Uterus (tissue), 4 donors: ENCODE data around the gene ZNF226. TPM values are rescaled to one million over a fixed set of nuclear protein-coding genes. Genes with fewer than 3 reads are reported as not detected.
"Not testable (repeated sequence)": the region's sequence is repeated elsewhere in the genome, so short reads cannot be mapped to it uniquely, and the experiment has no call there.

Source experiments
- DNase-seq, 2 donors: peaks; one replicate each; pipeline ENCODE4 v3.0.0-alpha.2; 2019 to 2020
- H3K27ac ChIP-seq, 2 donors: fragments of 200-600 bp; sonication (generic); 1 replicate in 1 of 2; 2 replicates in 1 of 2; pipeline ENCODE4 v1.5.1; 2016 to 2018
- H3K27me3 ChIP-seq, 2 donors: fragments of 200-600 bp; sonication (generic); one replicate each; pipeline ENCODE4 v1.5.1; 2018 to 2019; ENCODE audit warnings: control low read depth in 1 of 2
- H3K36me3 ChIP-seq, 2 donors: fragments of 200-600 bp; sonication (generic); one replicate each; pipeline ENCODE4 v1.5.1; 2019; ENCODE audit warnings: control low read depth in 1 of 2
- H3K4me1 ChIP-seq, 2 donors: fragments of 200-600 bp; sonication (generic); one replicate each; pipeline ENCODE4 v1.5.1; 2018 to 2019; ENCODE audit warnings: control low read depth in 1 of 2
- H3K4me3 ChIP-seq, 2 donors: fragments of 200-600 bp; sonication (generic); 1 replicate in 1 of 2; 2 replicates in 1 of 2; pipeline ENCODE4 v1.5.1; 2018 to 2019; ENCODE audit warnings: mild to moderate bottlenecking in 1 of 2
- H3K9me3 ChIP-seq, 2 donors: fragments of 200-600 bp; sonication (generic); one replicate each; pipeline ENCODE4 v1.5.1; 2019; ENCODE audit warnings: control low read depth in 1 of 2
- POLR2A ChIP-seq, 2 donors: fragments of 450-650 bp; IDR thresholded peaks; one replicate each; pipeline ENCODE4 v1.6.1; 2016; ENCODE audit warnings: antibody characterized with exemption in 2 of 2, mild to moderate bottlenecking in 1 of 2, moderate library complexity in 1 of 2
- intact Hi-C: fragments of 100-400 bp; cut with DNase I; formaldehyde crosslinking; loops from one replicate; pipeline ENCODE4 v1.15.1; 2023; ENCODE audit warnings: low total_unique reads
- total RNA-seq, 4 donors: library from RNA; depleted of rRNA in 3 of 4; stranded (reverse); fragments of >200 nt in 3 of 4; gene quantifications; one replicate each; pipeline versions ENCODE4 v1.1.0 to v1.2.4, GENCODE V29; 2014 to 2023
- TF ChIP-seq, protein P1 (sequence below), 4 experiments: fragments of 200-600 bp in 2 of 4; fragments of 450-650 bp in 2 of 4; sonication (generic) in 2 of 4; IDR thresholded peaks; one replicate each; pipeline ENCODE4 v1.5.1; 2016 to 2019; ENCODE audit warnings: antibody characterized with exemption in 4 of 4, mild to moderate bottlenecking in 2 of 4, moderate library complexity in 1 of 4
- donor health status: DM: yes; HTN: yes; CAD: no.

ZNF226 gene
- total RNA-seq, 4 donors from 2014 or later, result 6.8 to 46.3 (median 21.4) TPM

- Histone ChIP-seq H3K4me3 (no peak overlapping the region), H3K4me1 (no peaks in the 10 kb centered on the region), H3K27me3 (no peaks in the 10 kb centered on the region), H3K9me3 (peaks cover 0 to 23% of the 10 kb centered on the region in 2 donors), H3K27ac (no peak overlapping the region), H3K36me3 (no peaks in the 10 kb centered on the region)
- no peak for TF ChIP-seq POLR2A (IDR thresholded peaks at IDR 0.05)
- TF ChIP-seq, protein P1, sequence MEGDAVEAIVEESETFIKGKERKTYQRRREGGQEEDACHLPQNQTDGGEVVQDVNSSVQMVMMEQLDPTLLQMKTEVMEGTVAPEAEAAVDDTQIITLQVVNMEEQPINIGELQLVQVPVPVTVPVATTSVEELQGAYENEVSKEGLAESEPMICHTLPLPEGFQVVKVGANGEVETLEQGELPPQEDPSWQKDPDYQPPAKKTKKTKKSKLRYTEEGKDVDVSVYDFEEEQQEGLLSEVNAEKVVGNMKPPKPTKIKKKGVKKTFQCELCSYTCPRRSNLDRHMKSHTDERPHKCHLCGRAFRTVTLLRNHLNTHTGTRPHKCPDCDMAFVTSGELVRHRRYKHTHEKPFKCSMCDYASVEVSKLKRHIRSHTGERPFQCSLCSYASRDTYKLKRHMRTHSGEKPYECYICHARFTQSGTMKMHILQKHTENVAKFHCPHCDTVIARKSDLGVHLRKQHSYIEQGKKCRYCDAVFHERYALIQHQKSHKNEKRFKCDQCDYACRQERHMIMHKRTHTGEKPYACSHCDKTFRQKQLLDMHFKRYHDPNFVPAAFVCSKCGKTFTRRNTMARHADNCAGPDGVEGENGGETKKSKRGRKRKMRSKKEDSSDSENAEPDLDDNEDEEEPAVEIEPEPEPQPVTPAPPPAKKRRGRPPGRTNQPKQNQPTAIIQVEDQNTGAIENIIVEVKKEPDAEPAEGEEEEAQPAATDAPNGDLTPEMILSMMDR (IDR thresholded peaks at IDR 0.05), result no peak
- intact Hi-C loops, result no loop called here
- no peak for DNase-seq
Observed at GRCh38 chr19:44149776-44150175, 15.1 kb upstream of the ZNF226 start.

DNA sequence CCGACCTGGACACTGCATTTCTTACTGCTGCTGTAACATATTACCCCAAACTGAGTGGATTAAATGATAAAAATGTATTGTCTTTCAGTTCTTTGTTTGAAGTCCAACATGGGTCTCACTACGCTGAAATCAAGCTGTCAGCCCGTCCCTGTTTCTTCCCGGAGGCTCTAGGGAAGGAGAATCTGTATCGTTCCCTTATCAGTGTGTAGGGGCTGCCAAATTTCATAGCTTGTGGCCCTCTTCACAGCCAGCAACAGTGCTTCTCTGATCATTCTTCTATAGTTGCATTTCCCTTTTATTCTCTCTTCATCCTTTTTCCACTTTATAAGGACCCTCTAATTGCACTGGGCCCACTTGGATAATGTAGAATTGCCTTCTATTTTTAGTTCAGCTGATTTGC lies 13.4 kb upstream of the ZNF226 start:
- no peak for DNase-seq
- intact Hi-C loops, result no loop called here
- no peaks in the 10 kb centered on the region for H3K36me3 ChIP-seq
- no peaks in the 10 kb centered on the region for H3K4me1 ChIP-seq
- no peak for TF ChIP-seq POLR2A (IDR thresholded peaks at IDR 0.05)
- TF ChIP-seq, protein P1 (IDR thresholded peaks at IDR 0.05), result no peak
- no peak overlapping the region for H3K27ac ChIP-seq
- peaks cover 0 to 38% of the 10 kb centered on the region in 2 donors for H3K9me3 ChIP-seq
- no peaks in the 10 kb centered on the region for H3K27me3 ChIP-seq
- H3K4me3 ChIP-seq, result no peak overlapping the region

DNA sequence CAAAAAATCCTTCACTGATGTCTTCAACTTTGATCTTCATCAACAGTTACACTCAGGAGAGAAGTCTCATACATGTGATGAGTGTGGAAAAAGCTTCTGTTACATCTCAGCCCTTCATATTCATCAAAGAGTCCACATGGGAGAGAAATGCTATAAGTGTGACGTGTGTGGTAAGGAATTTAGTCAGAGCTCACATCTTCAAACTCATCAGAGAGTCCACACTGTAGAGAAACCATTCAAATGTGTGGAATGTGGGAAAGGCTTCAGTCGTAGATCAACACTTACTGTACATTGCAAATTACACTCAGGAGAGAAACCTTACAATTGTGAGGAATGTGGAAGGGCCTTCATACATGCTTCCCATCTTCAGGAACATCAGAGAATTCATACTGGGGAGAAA lies 8.4 kb upstream of the ZNF226 start:
- Histone ChIP-seq H3K36me3 (no peaks in the 10 kb centered on the region), H3K4me3 (no peak overlapping the region), H3K27me3 (no peaks in the 10 kb centered on the region), H3K27ac (no peak overlapping the region), H3K9me3 (peaks cover 0 to 76% of the 10 kb centered on the region in 2 donors), H3K4me1 (no peaks in the 10 kb centered on the region)
- DNase-seq, result no peak
- intact Hi-C loops, result no loop called here
- TF ChIP-seq, protein P1 (IDR thresholded peaks at IDR 0.05), result no peak

DNA sequence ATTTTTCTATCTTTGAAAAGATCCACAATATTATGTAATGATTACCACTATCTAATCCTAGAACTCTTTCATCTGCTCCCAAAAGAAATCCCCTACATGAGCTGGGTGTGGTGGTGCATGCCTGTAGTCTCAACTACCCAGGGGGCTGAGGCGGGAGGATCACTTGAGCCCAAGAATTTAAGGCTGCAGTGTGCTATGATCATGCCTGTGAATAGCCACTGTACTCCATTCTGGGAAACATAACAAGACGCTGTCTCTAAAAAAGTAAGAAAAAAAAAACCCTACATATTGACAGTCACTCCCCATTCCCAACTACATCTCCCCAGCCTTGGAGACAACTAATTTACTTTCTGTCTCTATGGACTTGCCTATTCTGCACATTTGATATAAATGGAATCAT lies 1.1 kb upstream of the ZNF226 start:
- TF ChIP-seq POLR2A (IDR thresholded peaks at IDR 0.05), result no peak
- TF ChIP-seq, protein P1 (IDR thresholded peaks at IDR 0.05), result no peak
- Histone ChIP-seq H3K36me3 (no peaks in the 10 kb centered on the region), H3K27ac (no peak overlapping the region), H3K27me3 (no peaks in the 10 kb centered on the region), H3K9me3 (peaks cover 0 to 50% of the 10 kb centered on the region in 2 donors), H3K4me3 (no peak overlapping the region), H3K4me1 (no peaks in the 10 kb centered on the region)
- DNase-seq, result no peak
- intact Hi-C loops, result no loop called here

DNA sequence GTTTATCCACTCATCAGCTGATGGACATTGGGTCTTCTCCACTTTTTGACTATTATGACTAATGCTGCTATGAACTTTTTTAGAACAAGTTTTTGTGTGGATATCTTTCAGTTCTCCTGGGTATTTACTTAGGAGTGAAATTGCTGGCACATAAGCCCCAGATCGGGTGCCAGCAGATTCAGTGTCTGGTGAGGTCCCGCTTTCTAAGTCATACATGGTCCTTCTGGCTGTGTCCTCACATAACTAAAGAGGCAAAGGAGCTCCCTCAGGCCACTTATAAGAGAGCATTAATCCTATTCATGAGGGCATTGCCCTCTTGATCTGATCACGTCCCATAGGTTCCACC lies 600 bp upstream of the ZNF226 start:
- intact Hi-C loops, result no loop called here
- Histone ChIP-seq H3K27ac (peak overlapping the region; percentile 24 to 83), H3K27me3 (no peaks in the 10 kb centered on the region), H3K36me3 (no peaks in the 10 kb centered on the region), H3K9me3 (peaks cover 0 to 44% of the 10 kb centered on the region in 2 donors), H3K4me3 (peak overlapping the region; percentile 78 to 80), H3K4me1 (no peaks in the 10 kb centered on the region)
- no peak for DNase-seq
- TF ChIP-seq, protein P1 (IDR thresholded peaks at IDR 0.05), result no peak
- TF ChIP-seq POLR2A (IDR thresholded peaks at IDR 0.05), result no peak

GRCh38 chr19:44170660-44171059 lies 5.8 kb downstream of the ZNF226 start:
- H3K4me1 ChIP-seq, H3K4me3 ChIP-seq, H3K27me3 ChIP-seq, intact Hi-C loops, H3K36me3 ChIP-seq, DNase-seq, H3K27ac ChIP-seq: not testable (repeated sequence)
- H3K9me3 ChIP-seq, result peaks cover 0 to 78% of the 10 kb centered on the region in 2 donors
